HG03039 (cell line): ENCODE measurements around the gene CD7.

Experiments used
- ATAC-seq: cut with Tn5 transposase; IDR thresholded peaks from one replicate; pipeline ENCODE4 v1.9.1; 2021; ENCODE audit warnings: mild to moderate bottlenecking, moderate library complexity; ENCODE audit not compliant: unreplicated experiment

CD7 gene

GRCh38 chr17:82266142-82266541 is 51.3 kb downstream of the CD7 start:
- no peak for ATAC-seq
